H1 (cell line): ENCODE results near the gene CFAP100.

ENCODE experiments used
- GABPA ChIP-seq: IDR thresholded peaks from 2 replicates; pipeline ENCODE4 v1.6.1; 2011; ENCODE audit warnings: mild to moderate bottlenecking, low read length, moderate library complexity, borderline replicate concordance; ENCODE audit not compliant: insufficient read depth
- RFX5 ChIP-seq: IDR thresholded peaks from 2 replicates; pipeline ENCODE4 v1.6.1; 2011; ENCODE audit warnings: low read depth, low read length, improper control_type of control experiment, borderline replicate concordance
- SIRT6 ChIP-seq: IDR thresholded peaks from one replicate; pipeline ENCODE4 v1.7.1; 2012; ENCODE audit warnings: low read length, inconsistent platforms
- SP1 ChIP-seq: IDR thresholded peaks from 2 replicates; pipeline ENCODE4 v1.6.1; 2011; ENCODE audit warnings: low read depth, low read length
- TCF12 ChIP-seq: IDR thresholded peaks from 2 replicates; pipeline ENCODE4 v1.6.1; 2011; ENCODE audit warnings: low read depth, mild to moderate bottlenecking, low read length
- TF ChIP-seq, protein P1 (sequence below), 3 experiments: IDR thresholded peaks; 1 replicate in 2 of 3; 2 replicates in 1 of 3; pipeline versions ENCODE4 v1.5.1 to v1.6.1; 2011; ENCODE audit warnings: low read length in 3 of 3, mild to moderate bottlenecking in 3 of 3, inconsistent platforms in 2 of 3, low read depth in 1 of 3, moderate library complexity in 1 of 3; ENCODE audit not compliant: insufficient read depth in 1 of 3; ENCODE audit errors: control extremely low read depth in 1 of 3

GRCh38 chr3:126451511-126451910, 56.8 kb downstream of the CFAP100 start:
- TF ChIP-seq RFX5: no peak
- TF ChIP-seq SIRT6: no peak
- no peak for TF ChIP-seq TCF12
- TF ChIP-seq GABPA: no peak
- TF ChIP-seq, protein P1, sequence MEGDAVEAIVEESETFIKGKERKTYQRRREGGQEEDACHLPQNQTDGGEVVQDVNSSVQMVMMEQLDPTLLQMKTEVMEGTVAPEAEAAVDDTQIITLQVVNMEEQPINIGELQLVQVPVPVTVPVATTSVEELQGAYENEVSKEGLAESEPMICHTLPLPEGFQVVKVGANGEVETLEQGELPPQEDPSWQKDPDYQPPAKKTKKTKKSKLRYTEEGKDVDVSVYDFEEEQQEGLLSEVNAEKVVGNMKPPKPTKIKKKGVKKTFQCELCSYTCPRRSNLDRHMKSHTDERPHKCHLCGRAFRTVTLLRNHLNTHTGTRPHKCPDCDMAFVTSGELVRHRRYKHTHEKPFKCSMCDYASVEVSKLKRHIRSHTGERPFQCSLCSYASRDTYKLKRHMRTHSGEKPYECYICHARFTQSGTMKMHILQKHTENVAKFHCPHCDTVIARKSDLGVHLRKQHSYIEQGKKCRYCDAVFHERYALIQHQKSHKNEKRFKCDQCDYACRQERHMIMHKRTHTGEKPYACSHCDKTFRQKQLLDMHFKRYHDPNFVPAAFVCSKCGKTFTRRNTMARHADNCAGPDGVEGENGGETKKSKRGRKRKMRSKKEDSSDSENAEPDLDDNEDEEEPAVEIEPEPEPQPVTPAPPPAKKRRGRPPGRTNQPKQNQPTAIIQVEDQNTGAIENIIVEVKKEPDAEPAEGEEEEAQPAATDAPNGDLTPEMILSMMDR (IDR thresholded peaks at IDR 0.05; ENCODE audit: control extremely low read depth in 1 of 3, insufficient read depth in 1 of 3, low read depth in 1 of 3, low read length in 3 of 3): no peak
- no peak for TF ChIP-seq SP1
